MV-4-11 (cell line): ENCODE measurements around the gene KLHL29.

Source experiments
- DNase-seq: peaks from one replicate; lab custom pipeline; 2025; lab: John Stamatoyannopoulos, UW

The KLHL29 gene

DNA sequence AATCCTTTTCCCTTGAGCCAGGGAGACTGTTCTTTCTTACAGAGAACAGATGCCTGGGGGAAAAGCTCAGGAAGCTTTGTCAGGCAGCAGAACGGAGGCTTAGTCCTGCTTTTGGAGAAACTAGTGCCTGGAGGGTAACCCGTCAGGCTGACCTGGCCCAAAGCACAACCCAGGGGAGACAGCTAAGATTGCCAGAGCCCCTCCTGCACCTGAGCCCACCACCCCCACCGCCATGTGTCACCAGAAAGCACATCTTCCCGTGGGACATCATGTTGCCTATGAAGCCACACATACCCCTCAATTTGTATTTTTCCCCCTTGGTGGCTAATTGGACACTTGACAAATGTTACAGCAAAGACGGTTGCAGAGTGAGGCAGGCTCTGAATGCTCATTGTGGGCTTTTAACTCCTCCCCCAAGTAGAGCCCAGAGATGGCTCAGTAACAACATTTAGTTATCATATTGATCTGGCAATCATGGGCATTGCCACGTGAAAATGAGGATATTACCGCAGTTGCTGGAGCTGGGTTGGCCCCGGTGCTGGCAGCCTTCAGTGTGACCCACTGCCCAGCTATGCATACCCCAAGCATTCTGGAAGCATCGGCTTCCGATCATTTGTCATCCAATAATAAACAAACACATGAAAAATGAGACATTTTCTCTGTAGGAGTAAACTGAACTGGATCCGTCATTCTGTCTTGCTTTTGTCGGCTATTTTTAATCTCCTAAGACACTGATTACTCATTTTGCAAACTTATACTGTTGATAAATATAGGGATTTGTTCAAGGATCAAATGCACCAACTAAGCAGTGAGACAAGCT is 312.5 kb downstream of the KLHL29 start:
- no peak for DNase-seq

DNA sequence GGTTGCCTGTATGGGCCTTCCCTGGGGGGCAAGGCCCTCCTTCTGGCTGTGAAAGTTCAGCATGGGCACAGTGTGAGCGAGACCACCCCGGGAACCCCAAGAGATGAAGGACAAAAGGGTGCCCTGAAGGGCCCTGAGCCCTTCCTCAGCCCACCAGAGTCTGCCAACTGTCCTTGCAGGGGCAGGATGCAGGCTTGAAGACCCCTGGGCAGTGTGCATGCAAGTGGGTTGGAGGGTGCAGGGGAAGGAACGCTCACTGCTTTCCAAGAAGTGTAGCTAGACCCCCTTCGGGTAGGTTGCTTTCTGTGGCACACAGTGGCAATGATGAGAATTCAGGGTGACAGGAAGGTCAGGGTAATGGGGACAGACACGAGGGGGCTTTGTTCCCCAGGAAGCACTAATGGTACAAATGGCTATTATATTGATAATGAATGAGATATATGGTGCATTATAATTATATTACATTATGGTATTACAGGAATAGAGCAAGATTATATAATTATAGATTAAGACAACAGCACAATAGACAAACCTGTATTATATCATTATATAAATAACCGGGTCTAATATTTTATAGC is 313.2 kb downstream of the KLHL29 start:
- DNase-seq, result no peak

DNA sequence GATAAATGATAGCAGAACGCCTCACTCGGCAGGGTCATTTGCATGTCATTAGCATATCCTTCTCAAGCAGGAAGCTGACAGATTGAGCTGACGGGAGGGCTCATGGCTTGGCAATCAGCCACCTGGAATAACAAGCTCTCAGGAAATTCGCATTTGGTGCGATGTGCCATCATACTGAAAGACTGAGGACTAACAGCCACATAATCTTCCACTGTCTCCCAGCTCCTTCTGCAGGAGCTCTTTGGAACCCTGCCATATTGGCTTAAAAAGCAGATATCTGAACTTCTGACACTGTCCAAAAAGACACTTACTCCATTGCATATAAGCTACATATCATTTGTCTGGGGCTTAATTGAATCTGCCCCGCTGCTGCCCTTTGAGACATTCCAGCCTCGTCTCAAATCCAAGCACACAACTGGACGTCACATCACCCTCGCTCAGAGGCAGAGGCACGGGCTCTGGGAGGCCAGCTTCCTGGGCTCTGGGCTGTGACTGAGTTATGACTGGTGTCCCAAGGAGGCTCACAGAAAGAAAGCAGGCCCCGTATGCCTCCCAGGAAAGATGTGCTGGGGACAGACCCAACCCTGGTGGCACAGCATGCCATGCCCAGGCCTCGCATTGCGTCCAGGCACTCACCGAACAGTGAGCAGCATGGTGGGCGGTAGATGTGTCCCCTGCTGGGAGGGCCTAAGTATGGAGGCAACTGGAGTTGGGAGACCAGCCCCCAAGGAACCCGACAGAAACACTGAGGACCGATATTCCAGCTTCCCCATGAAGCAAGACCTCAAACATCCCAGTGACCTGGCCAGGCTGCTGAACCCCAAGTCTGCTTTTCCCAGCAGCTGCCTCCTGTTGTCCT is 314.0 kb downstream of the KLHL29 start:
- no peak for DNase-seq

DNA sequence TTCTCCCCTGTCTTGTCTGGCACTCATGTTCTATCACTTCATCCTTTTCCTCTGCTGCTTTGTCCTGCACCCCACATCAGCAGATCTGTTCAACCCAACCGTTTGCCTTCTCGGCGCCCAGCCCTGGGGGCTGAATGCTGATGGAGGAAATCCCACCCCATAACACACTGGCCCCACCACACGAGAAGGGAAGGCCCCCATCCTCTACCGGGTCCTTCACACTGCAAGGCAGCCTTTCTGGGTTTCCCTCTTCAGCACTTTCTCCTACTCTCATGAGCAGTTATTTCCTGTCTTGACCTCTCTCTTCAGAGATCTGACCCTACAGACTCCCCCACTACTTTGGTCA is 314.6 kb downstream of the KLHL29 start:
- no peak for DNase-seq

DNA sequence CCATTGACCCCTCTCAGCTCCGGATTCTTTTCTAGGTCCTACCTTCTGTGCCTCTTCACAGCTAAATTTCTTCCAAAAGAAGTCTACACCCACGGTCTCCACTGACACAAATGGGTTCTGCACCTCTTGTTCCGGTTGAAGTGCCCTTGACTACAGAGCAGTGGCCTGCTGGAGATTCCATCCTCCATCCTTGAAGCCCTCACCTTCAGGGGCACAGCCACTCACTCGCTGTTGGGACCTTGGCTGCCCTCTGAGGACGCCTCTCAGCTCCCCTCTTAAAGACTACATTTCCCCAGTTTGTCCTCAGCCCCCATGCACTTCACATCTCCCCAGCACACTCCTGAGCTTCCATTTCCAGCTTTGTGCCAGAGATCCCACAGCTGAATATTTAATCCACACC is 315.6 kb downstream of the KLHL29 start:
- DNase-seq, result no peak

DNA sequence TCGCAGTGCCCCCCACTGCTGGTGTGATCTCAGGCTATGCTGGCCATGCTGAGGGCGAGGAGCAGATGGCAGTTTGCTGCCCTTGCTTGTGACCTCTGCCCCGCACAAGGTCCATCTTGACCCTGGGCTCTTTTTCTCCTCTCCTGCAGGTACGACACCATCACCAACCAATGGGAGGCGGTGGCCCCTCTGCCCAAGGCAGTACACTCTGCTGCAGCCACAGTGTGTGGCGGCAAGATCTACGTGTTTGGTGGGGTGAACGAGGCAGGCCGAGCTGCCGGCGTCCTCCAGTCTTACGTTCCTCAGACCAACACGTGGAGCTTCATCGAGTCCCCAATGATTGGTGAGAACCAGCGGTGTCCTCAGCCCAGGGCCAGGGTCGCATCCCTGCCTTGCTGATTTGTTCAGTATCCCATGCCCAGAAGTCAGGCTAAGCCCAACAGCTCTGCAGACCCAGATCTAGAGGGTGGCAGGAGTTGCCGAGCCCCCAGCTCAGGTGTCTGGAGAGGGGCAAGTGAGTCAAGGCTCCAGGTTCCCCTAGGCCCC is 318.1 kb downstream of the KLHL29 start:
- DNase-seq, result no peak

DNA sequence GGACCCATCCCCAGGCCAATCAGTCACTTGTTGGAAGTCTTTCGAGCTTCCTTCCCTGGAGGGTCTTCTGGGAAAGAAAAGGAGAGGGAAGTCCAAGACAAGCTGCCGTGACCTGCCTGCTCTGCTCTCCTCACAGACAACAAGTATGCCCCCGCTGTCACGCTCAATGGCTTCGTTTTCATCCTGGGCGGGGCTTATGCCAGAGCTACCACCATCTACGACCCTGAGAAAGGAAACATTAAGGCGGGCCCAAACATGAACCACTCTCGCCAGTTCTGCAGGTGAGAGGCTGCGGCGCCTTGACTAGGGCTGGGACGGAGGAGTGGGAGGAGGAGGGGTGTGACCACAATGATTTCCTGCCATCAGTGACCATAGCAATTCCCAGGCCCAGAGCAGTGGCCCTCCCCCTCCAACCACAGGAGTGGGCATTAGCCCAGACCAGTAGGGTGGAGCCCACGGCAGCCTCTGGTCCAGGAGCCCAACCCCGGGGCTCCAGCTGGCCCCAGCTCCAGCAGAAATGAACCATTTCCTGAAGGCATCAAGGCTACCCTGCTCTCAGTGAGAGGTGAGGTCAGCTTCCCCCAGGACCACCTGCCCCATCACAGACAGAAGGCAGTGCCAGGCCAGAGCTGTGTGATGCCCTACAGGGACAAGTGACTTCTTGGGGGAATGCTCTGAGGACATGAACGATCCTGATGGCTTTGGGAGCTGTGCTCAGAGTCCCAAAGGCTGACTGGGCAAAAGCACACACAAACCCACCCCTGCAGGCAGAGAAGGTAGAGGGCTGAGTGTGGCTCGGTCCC is 318.8 kb downstream of the KLHL29 start:
- no peak for DNase-seq

DNA sequence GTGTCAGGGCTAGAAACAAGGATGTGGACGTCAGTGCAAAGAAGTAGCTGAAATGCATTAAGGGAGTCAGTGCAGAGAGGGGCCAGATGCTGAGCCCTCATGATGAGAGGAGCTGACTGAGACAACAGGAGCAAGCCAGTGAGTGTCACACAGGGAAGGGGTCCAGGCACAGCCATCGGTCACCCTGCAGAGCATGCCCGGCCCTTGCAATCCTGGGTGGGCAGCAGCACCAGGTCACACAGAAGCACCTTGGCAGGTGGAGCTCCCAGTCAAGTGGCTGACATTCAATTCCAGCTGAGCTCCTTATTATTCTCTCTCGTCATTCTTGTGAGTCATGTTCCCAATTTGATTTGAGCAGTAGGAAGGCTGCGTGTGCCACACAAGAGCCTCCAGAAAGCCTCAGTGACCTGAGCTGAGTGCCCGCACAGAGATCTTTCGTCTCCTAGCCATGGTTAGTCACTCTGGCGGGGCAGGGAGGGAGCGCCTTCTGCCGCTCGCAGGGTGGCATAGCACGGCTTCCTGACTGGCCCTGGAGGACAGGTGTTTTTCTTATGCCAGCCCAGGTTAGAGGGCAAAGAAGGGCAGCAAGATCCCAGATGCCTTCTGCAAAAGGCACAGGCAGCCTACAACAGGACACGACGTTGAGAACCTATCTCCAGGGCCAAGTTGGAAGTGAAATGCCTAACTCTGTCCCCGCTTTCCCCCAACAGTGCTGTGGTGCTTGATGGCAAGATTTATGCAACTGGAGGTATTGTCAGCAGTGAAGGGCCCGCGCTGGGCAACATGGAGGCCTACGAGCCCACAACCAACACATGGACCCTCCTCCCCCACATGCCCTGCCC is 321.0 kb downstream of the KLHL29 start:
- no peak for DNase-seq

DNA sequence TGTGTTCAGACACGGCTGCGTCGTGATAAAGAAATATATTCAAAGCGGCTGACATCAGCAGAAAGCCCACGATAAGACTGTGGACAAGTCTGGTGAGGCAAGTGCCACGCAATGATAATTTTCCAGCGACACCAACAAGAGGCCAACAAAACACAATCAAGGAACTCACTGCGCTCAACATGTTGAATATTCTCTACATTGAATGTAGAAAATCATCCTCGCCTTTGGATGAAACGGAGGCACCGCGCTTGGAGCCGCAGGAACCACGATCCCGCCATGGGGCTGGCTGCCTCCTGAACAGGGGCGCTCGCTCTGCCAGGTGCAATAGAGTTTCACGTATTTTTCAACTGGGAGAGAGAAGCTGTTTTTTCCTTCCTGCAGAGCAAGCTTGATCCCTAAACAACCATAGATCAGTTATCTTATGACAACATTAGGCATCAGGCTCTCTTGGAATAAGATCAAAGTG is 321.7 kb downstream of the KLHL29 start:
- no peak for DNase-seq

DNA sequence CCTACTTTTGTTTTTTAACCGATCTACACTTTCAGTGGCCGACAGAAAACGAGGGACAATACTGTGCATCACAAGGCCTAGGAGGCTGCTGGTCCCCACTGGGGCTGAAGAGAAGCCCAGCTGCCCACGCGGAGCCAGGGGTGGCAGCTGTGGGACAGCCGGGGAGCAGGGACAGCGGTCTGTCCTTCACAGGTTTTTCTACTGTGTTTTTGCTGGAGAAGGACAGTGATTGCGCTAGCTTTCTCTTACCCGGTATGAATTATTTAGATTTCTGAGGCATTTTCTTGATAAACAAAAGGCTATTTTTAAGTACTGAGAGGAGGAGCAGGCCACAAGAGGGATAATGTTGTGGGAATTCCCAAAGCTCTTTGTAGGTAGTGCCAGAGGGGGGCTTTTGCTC is 322.1 kb downstream of the KLHL29 start:
- no peak for DNase-seq

DNA sequence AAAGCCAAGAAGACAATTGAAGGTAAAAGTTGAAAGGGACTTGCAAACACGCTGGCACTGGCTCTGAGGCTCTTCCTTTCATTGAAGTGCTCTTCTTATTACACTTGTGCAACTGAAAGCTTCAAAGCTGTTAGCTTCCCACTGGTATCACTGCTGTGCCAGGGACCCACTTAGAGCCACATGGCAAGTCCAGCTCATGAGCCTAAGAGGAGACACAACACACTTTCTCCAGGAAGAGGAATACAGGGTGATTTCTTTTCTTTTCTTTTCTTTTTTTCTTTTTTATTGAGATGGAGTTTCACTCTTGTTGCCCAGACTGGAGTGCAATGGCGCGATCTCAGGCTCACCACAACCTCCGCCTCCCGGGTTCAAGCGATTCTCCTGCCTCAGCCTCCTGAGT is 323.8 kb downstream of the KLHL29 start:
- DNase-seq, result no peak

DNA sequence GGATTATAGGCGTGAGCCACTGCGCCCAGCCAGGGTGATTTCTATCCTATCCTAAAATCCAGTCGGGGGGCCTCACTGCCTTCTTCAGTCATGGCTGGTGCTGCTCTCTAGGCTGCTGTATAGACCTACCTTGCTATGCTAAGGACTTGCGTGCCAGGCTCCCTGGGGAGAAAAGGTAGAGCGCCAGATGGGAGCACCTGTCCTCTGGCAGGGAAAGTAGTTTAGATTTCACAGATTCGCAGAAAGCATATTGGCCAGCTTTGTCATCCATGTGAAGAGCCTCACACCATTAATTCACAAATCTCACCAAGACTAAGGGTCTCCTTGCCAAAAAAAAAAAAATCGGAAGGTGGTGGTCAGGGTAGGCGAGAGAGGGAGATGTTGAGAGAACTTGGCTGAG is 324.3 kb downstream of the KLHL29 start:
- DNase-seq, result no peak

DNA sequence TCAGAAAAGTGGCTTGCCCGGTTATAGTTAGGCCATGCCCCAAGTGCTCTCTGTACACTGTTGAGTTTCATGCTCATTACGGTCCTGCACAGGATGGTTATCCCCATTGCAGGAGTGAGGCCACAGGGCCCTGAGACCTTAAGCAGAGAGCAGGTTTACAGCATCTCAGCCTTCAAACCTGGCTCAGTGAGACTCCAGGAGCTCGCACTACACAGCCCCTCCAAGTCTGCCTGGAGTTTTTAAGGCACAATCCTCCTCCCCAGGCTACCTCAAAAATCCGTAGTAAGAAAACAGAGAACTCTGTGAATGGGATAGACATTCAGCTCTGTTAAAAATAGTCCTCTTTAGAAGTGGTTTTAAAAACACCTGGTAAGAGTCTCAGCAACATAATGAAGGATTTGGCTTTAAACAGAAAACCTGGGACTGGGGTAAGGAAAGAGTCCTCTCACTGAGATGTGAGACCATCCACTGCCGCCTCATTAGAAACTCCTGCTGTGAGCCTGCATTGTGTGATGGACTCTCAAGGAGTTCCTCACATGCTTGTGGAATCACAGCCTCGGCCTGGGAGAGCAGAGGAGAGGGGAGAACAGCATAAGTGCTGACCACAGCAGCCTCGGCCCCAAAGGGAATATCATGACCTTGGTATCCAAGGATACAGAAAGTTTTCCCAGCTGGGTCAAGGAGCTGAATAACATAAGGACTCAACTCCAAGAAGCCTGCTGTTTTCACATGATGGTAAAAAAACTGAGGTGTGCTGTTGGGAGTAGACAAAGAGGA is 327.2 kb downstream of the KLHL29 start:
- no peak for DNase-seq

DNA sequence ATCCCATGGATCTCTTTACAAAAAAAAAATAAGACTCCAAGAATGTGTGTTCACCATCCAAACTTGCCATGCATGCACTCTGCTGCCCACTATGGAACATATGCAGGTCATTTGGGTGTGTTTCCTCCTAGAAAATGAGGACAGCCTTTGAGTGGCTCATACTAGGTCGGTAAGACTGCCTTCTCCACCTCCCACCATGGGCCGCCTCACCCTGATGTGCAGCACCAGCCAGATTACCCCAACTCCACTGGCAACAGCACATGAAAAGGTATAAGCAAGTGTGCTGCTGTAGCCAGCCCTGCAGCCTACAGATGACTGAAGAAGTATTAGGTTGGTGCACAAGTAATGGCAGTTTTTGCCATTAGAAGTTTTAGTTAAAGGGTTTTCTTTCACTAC is 327.8 kb downstream of the KLHL29 start:
- no peak for DNase-seq

DNA sequence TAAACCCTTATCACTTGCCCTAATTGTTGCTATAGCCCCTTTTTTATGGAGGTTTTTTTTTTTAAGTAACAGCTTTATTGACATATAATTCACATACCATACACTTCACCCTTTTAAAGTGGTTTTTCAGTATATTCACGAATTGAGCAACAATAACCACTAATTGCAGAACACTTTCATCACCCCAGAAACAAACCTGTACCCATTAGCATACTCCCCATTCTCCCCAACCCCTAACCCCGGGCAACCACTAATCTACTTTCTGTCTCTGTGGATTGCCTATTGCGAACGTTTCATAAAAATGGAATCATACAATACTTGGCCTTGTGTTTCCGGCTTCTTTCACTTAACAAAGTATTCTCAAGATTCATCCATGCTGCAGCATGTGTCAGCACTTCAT is 328.4 kb downstream of the KLHL29 start:
- DNase-seq, result peak; percentile 90

DNA sequence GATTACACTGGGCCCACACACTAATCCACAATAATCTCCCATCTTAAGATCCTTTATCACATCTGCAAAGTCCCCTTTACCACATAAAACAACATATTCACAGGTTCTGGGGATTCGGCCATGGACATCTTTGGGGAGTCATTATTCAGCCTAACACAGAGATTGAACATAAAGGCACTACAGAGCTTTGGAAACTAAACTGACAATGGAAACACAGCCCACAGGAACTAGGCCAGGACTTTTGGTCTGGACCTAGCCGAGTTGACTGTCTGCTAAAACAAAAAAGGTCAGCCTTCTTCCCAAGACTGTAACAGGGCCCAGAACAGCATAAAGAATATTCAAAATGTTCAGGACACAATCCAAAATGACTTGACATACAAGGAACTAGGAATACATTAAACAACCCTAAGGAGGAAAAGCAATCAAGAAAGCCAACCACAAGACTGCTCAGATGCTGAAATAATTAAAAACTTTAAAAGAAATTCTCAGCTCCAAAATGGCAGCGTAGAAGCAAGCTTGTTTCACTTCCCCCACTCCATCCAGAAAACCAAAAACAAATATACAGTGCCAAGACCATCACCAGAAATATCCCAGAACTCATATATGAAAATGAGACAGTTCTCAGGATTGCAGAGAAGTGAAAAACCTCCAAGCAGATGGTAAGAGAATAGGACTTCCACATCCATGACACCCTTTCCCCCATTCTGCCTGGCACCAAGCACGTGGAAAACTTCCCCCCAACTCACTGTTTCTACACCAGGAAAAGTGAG is 334.1 kb downstream of the KLHL29 start:
- peak; percentile 58 for DNase-seq

DNA sequence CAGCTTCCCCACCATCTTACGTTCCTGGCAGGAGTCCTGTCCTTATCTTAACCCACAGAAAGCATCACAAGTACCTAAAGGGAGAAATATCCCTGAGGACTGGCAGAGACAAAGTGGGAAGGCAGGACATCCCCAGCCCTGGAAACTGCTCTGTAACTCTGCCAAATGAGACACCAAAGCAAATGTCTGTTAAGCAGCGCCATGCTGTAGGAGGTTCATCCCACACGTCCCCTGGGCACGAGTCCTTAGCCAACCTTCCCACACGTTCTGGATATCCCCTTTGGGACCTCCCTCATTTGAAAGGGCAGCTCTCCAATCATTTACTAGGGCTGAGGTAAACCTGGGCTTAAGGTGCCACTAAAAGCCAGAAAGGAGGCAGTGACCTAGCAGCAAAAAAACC is 334.7 kb downstream of the KLHL29 start:
- DNase-seq, result no peak

DNA sequence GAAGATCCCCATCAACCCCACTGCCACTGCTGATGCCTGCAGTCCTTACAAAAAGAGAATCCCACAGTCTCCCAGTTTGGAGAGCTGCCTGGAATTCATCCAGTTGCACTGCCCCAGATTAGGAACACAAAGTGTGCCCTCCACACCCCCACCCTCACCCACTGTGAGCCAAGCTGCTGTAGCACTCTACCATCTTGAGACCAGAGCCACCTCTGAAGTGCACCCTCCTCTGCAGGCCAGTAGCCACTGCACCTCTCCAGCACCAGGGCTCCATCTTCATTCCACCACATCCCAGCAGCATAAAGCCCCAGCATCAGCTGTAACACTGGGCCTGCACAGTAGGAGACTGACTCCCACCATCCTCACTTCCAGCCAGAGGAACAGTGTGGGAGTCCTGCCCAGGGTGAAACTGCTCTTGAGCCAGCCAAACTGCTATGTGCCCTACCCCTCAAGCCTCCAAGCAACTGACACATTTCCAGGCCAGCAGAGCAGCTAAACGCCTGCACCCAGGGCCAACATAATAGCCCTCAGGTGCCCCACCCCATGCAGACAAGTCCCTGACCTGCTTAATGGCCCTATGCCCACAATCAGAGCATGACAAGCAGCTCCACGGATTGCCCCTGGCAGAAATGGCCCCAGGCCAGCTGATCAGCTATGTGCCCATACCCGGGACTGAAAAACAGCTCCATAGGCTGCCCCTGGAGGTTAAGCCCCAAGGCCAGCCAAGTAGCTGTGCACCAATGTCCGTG is 335.9 kb downstream of the KLHL29 start:
- no peak for DNase-seq

DNA sequence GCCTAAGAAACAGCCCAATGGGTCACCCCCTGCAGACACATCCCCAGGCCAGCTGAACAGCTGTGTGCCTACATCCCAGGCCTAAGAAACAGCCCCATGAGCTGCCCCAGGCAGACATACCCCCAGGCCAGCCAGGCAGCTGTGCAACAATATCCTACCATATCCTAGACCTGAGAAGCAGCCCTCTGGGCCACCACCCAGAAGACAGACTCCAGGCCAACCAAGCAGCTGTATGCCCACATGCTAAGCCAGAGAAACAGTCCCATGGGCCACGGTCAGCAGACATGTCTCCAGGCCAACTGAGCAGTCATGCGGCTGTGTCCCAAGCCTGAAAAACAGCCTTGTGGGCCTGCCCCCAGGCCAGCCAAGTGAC is 336.5 kb downstream of the KLHL29 start:
- DNase-seq, result no peak
